Neural cell (in vitro differentiated cells): ENCODE data around the gene DIPK1C. TPM values are rescaled to one million over a fixed set of nuclear protein-coding genes. Genes with fewer than 3 reads are reported as not detected.

Source experiments
- H2AFZ ChIP-seq: fragments of 200-600, 300-800 bp; sonication (generic), shearing (Covaris generic); 2 replicates; pipeline ENCODE4 v1.6.0; 2014; ENCODE audit warnings: low read depth, mild to moderate bottlenecking, antibody characterized with exemption, low read length, moderate library complexity
- H3F3A ChIP-seq: fragments of 200-600 bp; shearing (Covaris generic); 2 replicates; pipeline ENCODE4 v1.6.1; 2016; ENCODE audit warnings: mild to moderate bottlenecking, moderate library complexity, mixed read lengths, antibody characterized with exemption, low read length; ENCODE audit not compliant: insufficient read depth, poor library complexity, severe bottlenecking
- H3K27ac ChIP-seq: fragments of 200-600, 300-800 bp; sonication (generic), shearing (Covaris generic); 2 replicates; pipeline ENCODE4 v1.5.1; 2014; ENCODE audit warnings: mild to moderate bottlenecking, low read length, moderate library complexity
- H3K27me3 ChIP-seq: fragments of 300-800, 200-600 bp; sonication (generic), shearing (Covaris generic); 2 replicates; pipeline ENCODE4 v1.6.0; 2014; ENCODE audit warnings: mild to moderate bottlenecking, low read depth, low read length, moderate library complexity; ENCODE audit not compliant: insufficient read depth
- H3K36me3 ChIP-seq: fragments of 300-800, 200-600 bp; sonication (generic), shearing (Covaris generic); 2 replicates; pipeline ENCODE4 v1.5.1; 2014; ENCODE audit warnings: mild to moderate bottlenecking, antibody characterized with exemption, low read length, moderate library complexity; ENCODE audit not compliant: insufficient read depth
- H3K4me2 ChIP-seq: fragments of 300-800, 200-600 bp; sonication (generic), shearing (Covaris generic); 2 replicates; pipeline ENCODE4 v1.6.0; 2014; ENCODE audit warnings: mild to moderate bottlenecking, low read length
- H3K4me3 ChIP-seq: fragments of 300-800, 200-600 bp; sonication (generic), shearing (Covaris generic); 2 replicates; pipeline ENCODE4 v1.5.1; 2014; ENCODE audit warnings: mild to moderate bottlenecking, low read length, moderate library complexity
- H3K79me2 ChIP-seq: fragments of 200-600 bp; shearing (Covaris generic); replicated peaks from 2 replicates; pipeline ENCODE4 v1.6.0; 2014; ENCODE audit warnings: mild to moderate bottlenecking, low read length, moderate library complexity; ENCODE audit not compliant: insufficient read depth
- H3K9ac ChIP-seq: fragments of 300-800, 200-600 bp; sonication (generic), shearing (Covaris generic); 2 replicates; pipeline ENCODE4 v1.6.1; 2016; ENCODE audit warnings: mild to moderate bottlenecking, low read length, mixed read lengths
- H3K9me2 ChIP-seq: fragments of 200-600 bp; shearing (Covaris generic); 2 replicates; pipeline ENCODE4 v1.6.1; 2016; ENCODE audit warnings: mild to moderate bottlenecking, low read length, mixed read lengths; ENCODE audit not compliant: insufficient read depth
- H3K9me3 ChIP-seq: fragments of 200-600, 300-800 bp; sonication (generic), shearing (Covaris generic); 2 replicates; pipeline ENCODE4 v1.6.1; 2016; ENCODE audit warnings: mild to moderate bottlenecking, mixed run types, low read length, moderate library complexity, mixed read lengths
- H4K20me1 ChIP-seq: fragments of 200-600 bp; shearing (Covaris generic); 2 replicates; pipeline ENCODE4 v1.6.1; 2016; ENCODE audit warnings: mild to moderate bottlenecking, mixed run types; ENCODE audit not compliant: insufficient read depth
- EP300 ChIP-seq: fragments of 450-650 bp; conservative IDR thresholded peaks from 2 replicates; pipeline ENCODE4 v1.6.1; 2014; ENCODE audit warnings: antibody characterized with exemption, mild to moderate bottlenecking, moderate library complexity; ENCODE audit not compliant: poor library complexity, severe bottlenecking
- EZH2 ChIP-seq: fragments of 200-600, 300-800 bp; shearing (Covaris generic), sonication (generic); IDR thresholded peaks from 2 replicates; pipeline ENCODE4 v1.6.1; 2014; ENCODE audit warnings: antibody characterized with exemption, low read length, borderline replicate concordance, mild to moderate bottlenecking; ENCODE audit not compliant: insufficient read depth, poor library complexity, severe bottlenecking
- MXI1 ChIP-seq: fragments of 450-650 bp; conservative IDR thresholded peaks from 2 replicates; pipeline ENCODE4 v1.6.1; 2014; ENCODE audit warnings: antibody characterized with exemption, mild to moderate bottlenecking; ENCODE audit not compliant: poor library complexity, severe bottlenecking
- POLR2AphosphoS5 ChIP-seq: IDR thresholded peaks from 2 replicates; pipeline ENCODE4 v1.6.1; 2012
- RAD21 ChIP-seq: fragments of 450-650 bp; conservative IDR thresholded peaks from 2 replicates; pipeline ENCODE4 v1.6.1; 2014; ENCODE audit warnings: antibody characterized with exemption, mild to moderate bottlenecking, moderate library complexity
- SMC3 ChIP-seq: fragments of 450-650 bp; conservative IDR thresholded peaks from 2 replicates; pipeline ENCODE4 v1.6.1; 2014; ENCODE audit warnings: antibody characterized with exemption, mild to moderate bottlenecking, moderate library complexity; ENCODE audit not compliant: poor library complexity
- TAF1 ChIP-seq: IDR thresholded peaks from 2 replicates; pipeline ENCODE4 v1.6.1; 2012; ENCODE audit warnings: low read depth
- polyA plus RNA-seq: library from polyadenylated mRNA; depleted of rRNA; stranded (reverse); fragments of >200 nt; gene quantifications from 2 replicates; pipeline ENCODE4 v1.2.3, GENCODE V29; 2014
- TF ChIP-seq, protein P1 (sequence below): fragments of 450-650 bp; IDR thresholded peaks from 2 replicates; pipeline ENCODE4 v1.5.1; 2014; ENCODE audit warnings: antibody characterized with exemption, mild to moderate bottlenecking, moderate library complexity; ENCODE audit not compliant: poor library complexity, severe bottlenecking
- TF ChIP-seq, protein P2 (sequence below): IDR thresholded peaks from 2 replicates; pipeline ENCODE4 v1.6.1; 2012; ENCODE audit warnings: borderline replicate concordance

Gene DIPK1C
- polyA plus RNA-seq, 1 donor from 2014 or later: not detected

DNA sequence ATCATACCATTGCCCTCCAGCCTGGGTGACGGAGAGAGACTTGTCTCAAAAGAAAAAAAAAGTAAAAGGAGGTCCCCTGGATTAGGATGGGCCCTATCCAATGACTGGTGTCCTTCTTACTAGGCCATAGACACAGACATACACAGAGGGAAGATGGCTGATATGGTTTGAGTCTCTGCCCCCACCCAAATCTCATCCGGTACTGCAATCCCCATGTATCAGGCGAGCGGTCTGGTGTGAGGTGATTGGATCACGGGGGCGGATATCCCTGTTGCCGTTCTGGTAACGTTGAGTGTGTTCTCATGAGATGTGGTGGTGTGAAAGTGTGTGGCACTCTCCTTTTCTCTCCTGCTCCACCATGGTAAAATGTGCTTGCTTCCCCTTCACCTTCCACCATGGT is 31.2 kb upstream of the DIPK1C start:
- H2AFZ ChIP-seq: no peak overlapping the region
- no peak overlapping the region for H3K9ac ChIP-seq

DNA sequence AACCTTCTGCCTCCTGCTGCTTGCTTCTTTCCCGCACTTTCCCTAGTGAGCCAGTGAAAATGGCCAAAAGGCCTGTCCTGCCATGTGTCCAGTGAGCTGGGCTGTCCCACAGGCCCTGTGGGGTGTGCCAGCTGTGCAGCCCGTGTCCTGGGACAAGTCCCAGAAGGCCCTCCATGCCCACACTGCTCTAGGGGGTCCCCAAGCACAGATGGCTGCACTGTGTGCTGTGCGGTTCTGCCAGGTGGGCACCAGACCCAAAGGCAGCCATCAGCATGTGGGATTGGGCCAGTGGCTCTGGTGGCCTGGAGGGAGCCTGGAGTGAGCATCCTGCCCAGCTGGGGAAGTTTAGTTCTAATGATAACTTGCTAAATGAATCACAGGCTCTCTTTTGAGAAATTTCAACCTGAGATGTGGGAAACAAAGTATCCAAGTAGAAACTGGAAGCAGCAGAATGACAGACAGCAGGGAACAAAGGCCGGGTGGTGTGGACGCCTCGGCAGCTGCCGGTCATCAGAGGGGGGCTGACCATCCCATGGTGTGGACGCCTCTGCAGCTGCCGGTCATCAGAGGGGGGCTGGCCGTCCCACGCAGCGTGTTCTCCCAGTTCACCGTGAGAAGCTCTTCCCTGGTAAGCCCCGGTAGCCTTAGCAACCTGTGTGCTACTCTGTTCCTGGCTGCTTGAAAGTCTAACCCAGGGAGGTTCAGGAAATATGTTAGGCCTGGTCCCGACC is 29.2 kb upstream of the DIPK1C start:
- Histone ChIP-seq H3K36me3 (no peaks in the 10 kb centered on the region), H3K9me2 (no peaks in the 10 kb centered on the region), H3F3A (no peaks in the 10 kb centered on the region), H3K27ac (no peak overlapping the region), H2AFZ (no peak overlapping the region), H3K9ac (no peak overlapping the region), H4K20me1 (no peaks in the 10 kb centered on the region), H3K79me2 (no peaks in the 10 kb centered on the region), H3K9me3 (no peaks in the 10 kb centered on the region), H3K4me3 (no peak overlapping the region), H3K27me3 (no peaks in the 10 kb centered on the region), H3K4me2 (no peak overlapping the region)
- TF ChIP-seq, protein P1, sequence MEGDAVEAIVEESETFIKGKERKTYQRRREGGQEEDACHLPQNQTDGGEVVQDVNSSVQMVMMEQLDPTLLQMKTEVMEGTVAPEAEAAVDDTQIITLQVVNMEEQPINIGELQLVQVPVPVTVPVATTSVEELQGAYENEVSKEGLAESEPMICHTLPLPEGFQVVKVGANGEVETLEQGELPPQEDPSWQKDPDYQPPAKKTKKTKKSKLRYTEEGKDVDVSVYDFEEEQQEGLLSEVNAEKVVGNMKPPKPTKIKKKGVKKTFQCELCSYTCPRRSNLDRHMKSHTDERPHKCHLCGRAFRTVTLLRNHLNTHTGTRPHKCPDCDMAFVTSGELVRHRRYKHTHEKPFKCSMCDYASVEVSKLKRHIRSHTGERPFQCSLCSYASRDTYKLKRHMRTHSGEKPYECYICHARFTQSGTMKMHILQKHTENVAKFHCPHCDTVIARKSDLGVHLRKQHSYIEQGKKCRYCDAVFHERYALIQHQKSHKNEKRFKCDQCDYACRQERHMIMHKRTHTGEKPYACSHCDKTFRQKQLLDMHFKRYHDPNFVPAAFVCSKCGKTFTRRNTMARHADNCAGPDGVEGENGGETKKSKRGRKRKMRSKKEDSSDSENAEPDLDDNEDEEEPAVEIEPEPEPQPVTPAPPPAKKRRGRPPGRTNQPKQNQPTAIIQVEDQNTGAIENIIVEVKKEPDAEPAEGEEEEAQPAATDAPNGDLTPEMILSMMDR: no peak
- TF ChIP-seq EZH2 (no peak), EP300 (no peak), MXI1 (no peak), TAF1 (no peak), SMC3 (no peak), RAD21 (no peak), POLR2AphosphoS5 (no peak)
- TF ChIP-seq, protein P2, sequence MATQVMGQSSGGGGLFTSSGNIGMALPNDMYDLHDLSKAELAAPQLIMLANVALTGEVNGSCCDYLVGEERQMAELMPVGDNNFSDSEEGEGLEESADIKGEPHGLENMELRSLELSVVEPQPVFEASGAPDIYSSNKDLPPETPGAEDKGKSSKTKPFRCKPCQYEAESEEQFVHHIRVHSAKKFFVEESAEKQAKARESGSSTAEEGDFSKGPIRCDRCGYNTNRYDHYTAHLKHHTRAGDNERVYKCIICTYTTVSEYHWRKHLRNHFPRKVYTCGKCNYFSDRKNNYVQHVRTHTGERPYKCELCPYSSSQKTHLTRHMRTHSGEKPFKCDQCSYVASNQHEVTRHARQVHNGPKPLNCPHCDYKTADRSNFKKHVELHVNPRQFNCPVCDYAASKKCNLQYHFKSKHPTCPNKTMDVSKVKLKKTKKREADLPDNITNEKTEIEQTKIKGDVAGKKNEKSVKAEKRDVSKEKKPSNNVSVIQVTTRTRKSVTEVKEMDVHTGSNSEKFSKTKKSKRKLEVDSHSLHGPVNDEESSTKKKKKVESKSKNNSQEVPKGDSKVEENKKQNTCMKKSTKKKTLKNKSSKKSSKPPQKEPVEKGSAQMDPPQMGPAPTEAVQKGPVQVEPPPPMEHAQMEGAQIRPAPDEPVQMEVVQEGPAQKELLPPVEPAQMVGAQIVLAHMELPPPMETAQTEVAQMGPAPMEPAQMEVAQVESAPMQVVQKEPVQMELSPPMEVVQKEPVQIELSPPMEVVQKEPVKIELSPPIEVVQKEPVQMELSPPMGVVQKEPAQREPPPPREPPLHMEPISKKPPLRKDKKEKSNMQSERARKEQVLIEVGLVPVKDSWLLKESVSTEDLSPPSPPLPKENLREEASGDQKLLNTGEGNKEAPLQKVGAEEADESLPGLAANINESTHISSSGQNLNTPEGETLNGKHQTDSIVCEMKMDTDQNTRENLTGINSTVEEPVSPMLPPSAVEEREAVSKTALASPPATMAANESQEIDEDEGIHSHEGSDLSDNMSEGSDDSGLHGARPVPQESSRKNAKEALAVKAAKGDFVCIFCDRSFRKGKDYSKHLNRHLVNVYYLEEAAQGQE: no peak

More for the DNA sequence above, 31.2 kb upstream of the DIPK1C start:
- Histone ChIP-seq H3K9me3 (no peaks in the 10 kb centered on the region), H4K20me1 (no peaks in the 10 kb centered on the region), H3K4me3 (no peak overlapping the region), H3K36me3 (no peaks in the 10 kb centered on the region), H3K9me2 (no peaks in the 10 kb centered on the region), H3K4me2 (no peak overlapping the region), H3F3A (no peaks in the 10 kb centered on the region), H3K27me3 (no peaks in the 10 kb centered on the region), H3K27ac (no peak overlapping the region), H3K79me2 (no peaks in the 10 kb centered on the region)
- no peak for TF ChIP-seq EP300
- no peak for TF ChIP-seq EZH2
- no peak for TF ChIP-seq TAF1
- no peak for TF ChIP-seq SMC3
- no peak for TF ChIP-seq MXI1
- no peak for TF ChIP-seq RAD21
- TF ChIP-seq, protein P1: no peak
- TF ChIP-seq POLR2AphosphoS5: no peak
- TF ChIP-seq, protein P2: no peak
